Gastrocnemius medialis (tissue), 4 donors: ENCODE measurements around the gene ATP10D.

Experiments
- POLR2A ChIP-seq, 2 donors: fragments of 450-650 bp; IDR thresholded peaks; one replicate each; pipeline ENCODE4 v1.6.1; 2017; ENCODE audit warnings: antibody characterized with exemption in 2 of 2, mild to moderate bottlenecking in 2 of 2, moderate library complexity in 2 of 2
- TF ChIP-seq, protein P1 (sequence below), 5 experiments: fragments of 450-650 bp in 3 of 5; fragments of 200-600 bp in 2 of 5; sonication (generic) in 2 of 5; IDR thresholded peaks in 4 of 5; conservative IDR thresholded peaks in 1 of 5; 1 replicate in 4 of 5; 2 replicates in 1 of 5; pipeline ENCODE4 v1.5.1; 2016 to 2019; ENCODE audit warnings: antibody characterized with exemption in 5 of 5, mild to moderate bottlenecking in 3 of 5, moderate library complexity in 3 of 5

DNA sequence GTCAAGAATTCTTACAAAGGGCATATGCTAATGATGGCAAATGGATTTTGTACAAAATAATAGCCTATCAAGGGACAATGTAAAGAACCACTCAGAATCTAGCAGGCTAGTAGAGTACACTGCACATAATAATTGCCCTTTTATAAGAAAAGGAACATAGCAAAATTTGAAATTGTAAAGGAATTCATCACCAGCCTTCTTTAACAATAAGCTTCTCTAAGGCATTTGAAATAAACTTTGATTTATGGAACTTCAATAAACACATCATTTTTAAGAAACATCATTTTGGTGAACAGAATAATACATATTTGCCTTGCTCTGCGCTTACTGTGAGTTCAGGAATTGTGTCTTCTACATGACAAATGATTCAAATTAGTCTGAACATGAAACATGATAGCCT, 9.7 kb upstream of the ATP10D start:
- TF ChIP-seq, protein P1, sequence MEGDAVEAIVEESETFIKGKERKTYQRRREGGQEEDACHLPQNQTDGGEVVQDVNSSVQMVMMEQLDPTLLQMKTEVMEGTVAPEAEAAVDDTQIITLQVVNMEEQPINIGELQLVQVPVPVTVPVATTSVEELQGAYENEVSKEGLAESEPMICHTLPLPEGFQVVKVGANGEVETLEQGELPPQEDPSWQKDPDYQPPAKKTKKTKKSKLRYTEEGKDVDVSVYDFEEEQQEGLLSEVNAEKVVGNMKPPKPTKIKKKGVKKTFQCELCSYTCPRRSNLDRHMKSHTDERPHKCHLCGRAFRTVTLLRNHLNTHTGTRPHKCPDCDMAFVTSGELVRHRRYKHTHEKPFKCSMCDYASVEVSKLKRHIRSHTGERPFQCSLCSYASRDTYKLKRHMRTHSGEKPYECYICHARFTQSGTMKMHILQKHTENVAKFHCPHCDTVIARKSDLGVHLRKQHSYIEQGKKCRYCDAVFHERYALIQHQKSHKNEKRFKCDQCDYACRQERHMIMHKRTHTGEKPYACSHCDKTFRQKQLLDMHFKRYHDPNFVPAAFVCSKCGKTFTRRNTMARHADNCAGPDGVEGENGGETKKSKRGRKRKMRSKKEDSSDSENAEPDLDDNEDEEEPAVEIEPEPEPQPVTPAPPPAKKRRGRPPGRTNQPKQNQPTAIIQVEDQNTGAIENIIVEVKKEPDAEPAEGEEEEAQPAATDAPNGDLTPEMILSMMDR (IDR thresholded peaks at IDR 0.05 in 4 of 5, conservative IDR thresholded peaks at IDR 0.05 in 1 of 5): no peak
- TF ChIP-seq POLR2A (IDR thresholded peaks at IDR 0.05): no peak
